Ureter (tissue), 1 donor: ENCODE measurements around the gene PDE6H. TPM values are rescaled to one million over a fixed set of nuclear protein-coding genes. Genes with fewer than 3 reads are reported as not detected.
A peak's percentile ranks its signal among the peaks of the same experiment; 100 is the strongest.

Experiments used
- DNase-seq: peaks from one replicate; pipeline ENCODE4 v3.0.0-alpha.2; 2020; ENCODE audit warnings: low spot score
- total RNA-seq: library from RNA; stranded (reverse); gene quantifications from one replicate; pipeline ENCODE4 v1.2.4, GENCODE V29; 2023
- donor health status: DM: yes; HTN: yes; CAD: no.

Gene PDE6H
- total RNA-seq, 1 donor from 2014 or later = not detected

- DNase-seq = peak; percentile 64
Measured at GRCh38 chr12:15001733-15002382, 29.0 kb downstream of the PDE6H start.

GRCh38 chr12:15004421-15004820 is 31.6 kb downstream of the PDE6H start:
- DNase-seq = no peak

DNA sequence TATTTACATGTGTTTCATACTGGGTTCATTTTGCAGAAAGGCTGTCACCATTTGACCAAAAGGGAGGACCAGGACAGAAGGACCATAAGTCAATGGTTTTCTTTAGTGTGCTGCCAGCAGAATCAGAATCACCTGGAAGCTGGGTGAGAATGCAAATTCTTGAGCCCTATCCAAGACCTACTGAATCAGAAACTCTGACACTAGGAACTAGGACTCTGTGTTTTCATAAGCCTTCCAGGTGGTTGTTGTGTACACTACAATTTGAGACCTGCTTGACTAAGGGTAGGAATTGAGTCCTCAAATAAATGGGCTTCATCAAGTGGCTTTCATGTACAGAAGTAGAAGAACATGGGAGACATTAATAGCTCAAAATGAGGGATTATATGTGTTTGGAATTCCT is 32.2 kb downstream of the PDE6H start:
- no peak for DNase-seq

- DNase-seq = no peak
Measured at GRCh38 chr12:15007551-15007950, 34.7 kb downstream of the PDE6H start.

GRCh38 chr12:15011162-15011561 is 38.3 kb downstream of the PDE6H start:
- DNase-seq = no peak

DNA sequence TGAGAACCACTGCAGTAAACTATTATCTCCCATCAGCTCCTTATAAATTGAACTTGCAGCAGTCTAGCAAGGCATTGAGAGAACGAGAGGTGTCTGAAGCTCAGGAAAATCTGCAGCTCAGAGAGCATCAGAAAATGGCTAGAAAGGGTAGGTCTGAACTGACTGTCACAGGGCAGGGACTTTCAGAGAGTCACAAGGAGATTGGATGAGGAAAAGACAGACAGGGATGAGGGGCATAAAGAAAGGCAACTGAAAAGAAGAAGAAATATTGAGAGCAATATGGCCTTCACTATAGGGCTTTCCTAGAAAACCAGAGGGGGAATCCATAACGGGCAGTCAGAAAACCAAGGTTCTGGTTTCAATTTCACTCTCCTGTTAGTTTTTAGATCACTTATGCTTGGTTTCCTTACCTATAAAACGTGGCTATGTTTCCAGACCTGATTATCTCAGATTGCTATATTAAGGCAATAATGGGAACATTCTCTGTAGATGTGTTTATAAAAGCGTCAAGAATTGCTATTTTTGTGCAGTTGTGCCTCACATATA is 40.9 kb downstream of the PDE6H start:
- DNase-seq = no peak

DNA sequence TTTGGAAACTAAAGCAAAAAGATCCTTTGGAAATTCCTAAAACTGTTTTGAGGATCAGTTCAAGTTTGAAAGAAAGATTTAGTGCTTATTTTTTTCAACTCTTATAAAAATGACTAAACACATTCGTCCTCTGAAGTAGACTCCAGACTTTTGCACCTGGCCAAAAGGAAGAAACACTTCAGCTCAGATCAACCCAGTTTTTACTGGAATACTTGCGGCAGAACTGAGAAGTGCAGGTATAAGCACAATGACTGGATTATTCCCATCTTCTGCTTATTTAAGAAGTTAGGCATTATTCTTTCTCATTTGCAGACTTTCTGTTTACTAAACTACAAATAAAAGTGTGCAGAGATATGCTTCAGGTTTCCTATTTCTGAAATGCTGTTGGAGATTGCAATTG is 41.9 kb downstream of the PDE6H start:
- DNase-seq = no peak

DNA sequence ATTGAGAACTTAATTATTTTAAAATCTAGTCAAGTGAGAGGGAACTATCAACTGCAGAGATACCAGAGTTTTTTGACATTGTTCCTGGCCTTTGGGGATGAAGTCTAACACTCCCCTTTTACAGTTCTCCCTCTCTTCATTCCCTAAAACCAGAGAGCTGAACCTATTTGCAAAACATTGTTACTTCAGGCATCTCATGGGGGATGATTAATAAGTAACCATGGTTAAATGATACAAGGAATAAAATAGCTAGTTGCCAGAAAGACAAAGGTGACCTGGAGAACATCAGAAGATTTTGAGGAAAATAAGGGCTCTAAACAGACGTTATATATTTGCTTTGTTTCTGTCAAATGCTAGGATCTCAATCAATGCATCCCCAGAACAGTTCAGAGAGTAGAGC is 42.3 kb downstream of the PDE6H start:
- DNase-seq = no peak

GRCh38 chr12:15020156-15020555 is 47.3 kb downstream of the PDE6H start:
- DNase-seq = no peak

Other genes starting within 250 kb of the PDE6H start
- gene WBP11, start 169.6 kb upstream of the PDE6H start, total RNA-seq = 54.0 TPM
- gene C12orf60, start 169.4 kb upstream of the PDE6H start, total RNA-seq = 0.99 TPM
- not detected for gene SMCO3, start 158.9 kb upstream of the PDE6H start, total RNA-seq
- 1.5 TPM for gene ART4, start 129.5 kb upstream of the PDE6H start, total RNA-seq
- 500 TPM for gene MGP, start 87.2 kb upstream of the PDE6H start, total RNA-seq
- gene ERP27, start 34.5 kb upstream of the PDE6H start, total RNA-seq = 122 TPM
- 264 TPM for gene ARHGDIB, start 11.4 kb upstream of the PDE6H start, total RNA-seq
- 22.2 TPM for gene RERG, start 248.4 kb downstream of the PDE6H start, total RNA-seq